Ureter (tissue), 1 donor: Measurements from ENCODE around the gene GSG1L. TPM values are rescaled to one million over a fixed set of nuclear protein-coding genes. Genes with fewer than 3 reads are reported as not detected.

Experiments used
- DNase-seq: peaks from one replicate; pipeline ENCODE4 v3.0.0-alpha.2; 2020; ENCODE audit warnings: low spot score
- total RNA-seq: library from RNA; stranded (reverse); gene quantifications from one replicate; pipeline ENCODE4 v1.2.4, GENCODE V29; 2023
- donor health status: DM: yes; HTN: yes; CAD: no.

Gene GSG1L
- total RNA-seq, 1 donor from 2014 or later: 0.21 TPM

DNA sequence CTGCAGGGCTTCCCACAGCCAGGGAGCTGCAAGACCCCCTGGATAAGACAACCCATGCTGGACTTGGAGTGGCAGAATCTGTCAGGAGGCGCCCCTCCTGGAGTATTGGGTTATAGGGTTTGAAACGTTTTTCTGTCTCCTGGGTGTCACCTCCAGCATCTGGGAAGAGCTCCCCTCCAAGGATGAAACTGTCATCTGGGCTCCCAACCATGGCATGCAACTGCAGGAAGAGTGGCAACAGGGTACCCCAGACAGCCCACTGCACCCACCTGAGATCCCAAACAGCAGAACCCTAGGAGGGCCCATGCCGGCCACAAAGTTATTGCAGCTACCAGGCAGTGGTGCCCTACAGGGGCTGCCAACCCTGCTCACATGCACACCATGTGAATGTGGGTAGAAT, 636 bp upstream of the GSG1L start:
- DNase-seq: no peak

DNA sequence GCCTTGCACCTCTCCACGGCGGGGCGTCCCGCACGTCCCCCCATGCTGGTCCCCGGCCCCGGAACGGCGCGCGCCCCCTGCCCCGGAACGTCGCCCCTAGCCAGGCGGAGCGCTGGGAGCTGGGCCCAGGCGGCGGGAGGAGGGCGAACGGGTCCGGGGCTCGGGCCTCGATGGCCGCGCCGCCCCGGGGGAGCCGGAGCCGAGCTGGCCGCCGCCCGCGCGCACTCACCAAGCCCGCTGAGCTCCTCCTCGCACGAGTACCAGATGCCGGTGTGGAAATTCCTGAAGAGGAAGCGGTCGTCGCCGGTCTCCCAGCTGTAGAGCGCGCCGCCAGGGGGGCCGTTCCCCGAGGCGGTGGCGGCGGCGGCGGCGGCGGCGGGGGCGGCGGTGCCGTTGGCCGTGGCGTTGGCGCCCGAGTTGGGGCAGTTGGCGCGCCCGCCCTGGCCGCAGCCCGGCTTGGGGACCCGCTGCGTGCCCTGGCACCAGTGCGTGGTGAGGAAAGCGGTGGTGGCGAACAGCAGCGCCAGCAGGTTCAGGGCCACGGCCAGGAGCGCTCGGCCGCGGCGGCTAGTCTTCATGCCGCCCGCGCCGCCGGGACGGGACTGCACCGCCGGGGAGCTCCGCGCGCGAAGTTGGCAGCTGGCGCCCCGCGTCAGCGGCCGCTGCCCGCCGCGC, 530 bp downstream of the GSG1L start:
- DNase-seq: no peak

- no peak for DNase-seq
Measured at GRCh38 chr16:28062261-28062846, 1.2 kb downstream of the GSG1L start.

DNA sequence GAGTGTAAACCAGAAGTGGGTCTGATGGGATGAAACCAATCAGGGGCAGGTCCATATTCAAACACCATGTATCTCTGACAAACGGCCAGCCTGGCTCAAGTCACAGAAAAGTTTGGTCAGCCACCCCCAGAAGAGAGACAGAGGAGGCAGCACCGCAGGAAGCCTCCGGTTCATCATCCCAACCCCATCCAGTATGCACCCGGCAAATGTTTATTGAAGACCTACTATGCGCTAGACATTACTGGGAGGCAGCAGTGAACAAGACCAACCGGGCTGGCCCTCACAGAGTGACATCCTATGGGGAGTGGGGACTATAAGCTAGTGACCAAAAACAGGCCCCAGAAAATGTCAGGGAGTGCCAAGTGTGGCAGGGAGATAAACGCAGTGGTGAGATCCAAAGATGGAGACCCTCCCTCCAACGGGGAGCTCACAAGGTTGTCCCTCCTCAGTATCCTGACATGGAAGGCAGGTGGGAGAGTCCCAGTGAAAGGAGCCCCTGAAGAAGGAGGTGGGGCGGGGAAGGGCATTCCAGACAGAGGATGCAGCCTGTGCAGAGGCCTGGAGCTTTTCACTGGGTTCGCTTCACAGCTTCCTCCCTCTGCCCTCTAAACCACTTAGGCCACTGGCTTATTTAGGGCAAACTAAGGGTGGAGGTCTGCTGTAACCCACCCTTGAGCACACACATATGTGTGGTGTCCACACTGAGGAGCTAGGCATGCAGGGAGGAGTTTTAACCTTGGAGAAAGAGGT, 2.0 kb downstream of the GSG1L start:
- no peak for DNase-seq

GRCh38 chr16:28059841-28060575, 3.5 kb downstream of the GSG1L start:
- no peak for DNase-seq

DNA sequence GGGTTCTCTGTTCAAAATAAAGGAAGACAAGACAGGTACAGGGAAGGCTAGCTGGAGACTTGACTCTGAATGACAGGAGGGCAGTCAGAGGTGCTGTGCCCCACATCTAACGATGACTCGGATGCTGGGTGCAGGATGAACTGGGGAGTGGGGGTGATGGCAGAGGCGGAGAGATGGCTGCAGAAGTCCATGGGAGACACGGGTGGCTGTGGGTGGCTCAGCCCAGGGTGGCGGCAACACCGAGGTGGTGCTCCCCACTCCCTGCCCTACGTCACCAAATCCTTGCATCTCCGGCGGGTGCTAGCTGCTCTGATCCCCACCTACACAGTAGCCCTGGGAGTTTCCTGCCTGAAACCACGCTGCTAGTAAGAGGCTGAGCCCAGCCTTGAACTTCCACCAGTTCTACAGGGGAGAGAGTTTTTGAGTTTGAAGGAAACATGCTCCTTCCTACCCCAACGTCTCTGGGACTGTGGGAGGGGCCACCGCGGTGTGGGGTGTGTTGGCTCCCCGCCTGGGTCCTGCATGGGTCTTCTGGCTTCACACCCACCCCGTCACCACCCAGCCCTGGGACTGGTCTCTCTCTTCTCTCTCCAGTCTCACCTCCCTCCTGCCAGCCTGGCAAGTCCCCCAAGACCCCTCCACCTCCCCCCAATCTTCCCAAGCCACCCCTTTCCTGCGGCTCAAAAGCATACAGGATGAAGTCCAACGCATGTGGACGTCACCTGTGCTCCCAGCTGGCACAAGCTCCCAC, 4.5 kb downstream of the GSG1L start:
- DNase-seq: no peak

- no peak for DNase-seq
Measured at GRCh38 chr16:28057949-28058348, 5.6 kb downstream of the GSG1L start.

DNA sequence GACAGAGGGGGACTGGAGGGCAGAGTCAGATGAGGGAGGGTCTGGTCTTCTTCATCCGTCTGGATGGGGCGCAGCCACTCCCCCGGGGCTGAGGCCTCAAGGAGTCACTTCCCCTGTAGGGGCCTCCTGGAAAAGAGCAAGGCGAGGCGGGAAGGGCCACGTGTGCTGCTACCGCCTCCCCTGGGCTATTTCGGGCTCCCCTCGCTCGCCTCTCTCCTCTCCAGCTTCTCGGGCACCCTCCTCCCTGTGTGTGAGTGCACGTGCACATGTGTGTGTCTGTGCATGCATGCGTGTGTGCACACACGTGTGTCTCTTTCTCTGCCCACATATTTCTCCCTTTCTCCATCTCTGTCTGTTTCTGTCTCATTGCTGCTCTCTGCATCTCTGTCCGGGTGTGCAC, 10.1 kb downstream of the GSG1L start:
- DNase-seq: no peak

- DNase-seq: no peak
Measured at GRCh38 chr16:28052274-28053128, 11.0 kb downstream of the GSG1L start.

- DNase-seq: no peak
Measured at GRCh38 chr16:28051486-28051885, 12.0 kb downstream of the GSG1L start.

DNA sequence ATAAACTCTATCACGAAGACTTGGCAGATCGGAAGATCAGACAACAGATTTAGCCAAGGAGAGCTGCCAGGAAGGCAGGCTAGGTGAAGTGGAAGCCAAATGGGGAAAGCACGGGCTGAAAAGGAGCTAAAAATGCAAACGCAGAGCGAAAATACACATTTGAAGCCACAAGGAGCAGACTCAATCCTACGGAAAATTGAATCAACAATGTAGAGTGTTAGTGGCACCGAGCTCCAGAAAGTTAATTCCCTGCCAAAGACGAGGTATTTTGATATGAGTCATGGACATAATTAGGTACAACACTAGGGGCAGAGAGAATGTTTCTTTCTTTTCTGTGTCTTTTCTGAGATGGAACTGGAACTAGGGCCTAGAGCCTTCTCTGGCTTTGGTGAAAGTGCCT, 20.7 kb downstream of the GSG1L start:
- DNase-seq: no peak

DNA sequence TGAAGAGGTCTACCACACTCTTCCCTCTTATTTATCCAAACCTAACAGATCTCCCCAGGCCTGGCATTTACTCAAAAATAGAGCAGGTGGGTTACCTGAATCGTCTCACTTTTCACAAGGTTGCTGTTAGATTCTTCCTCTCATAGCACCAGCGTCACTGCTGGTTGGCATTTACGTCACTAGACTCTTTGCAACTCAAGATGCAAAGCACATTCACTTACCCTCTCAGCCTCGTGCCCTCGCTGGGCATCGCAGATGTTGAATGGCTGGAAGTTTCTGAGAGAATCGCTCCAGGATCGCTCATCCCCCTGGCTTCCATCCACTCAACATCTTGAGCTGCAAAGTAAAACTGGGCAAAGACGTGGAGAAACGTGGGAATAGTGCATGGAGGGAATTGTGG, 21.9 kb downstream of the GSG1L start:
- no peak for DNase-seq

- no peak for DNase-seq
Measured at GRCh38 chr16:28040039-28040438, 23.5 kb downstream of the GSG1L start.

DNA sequence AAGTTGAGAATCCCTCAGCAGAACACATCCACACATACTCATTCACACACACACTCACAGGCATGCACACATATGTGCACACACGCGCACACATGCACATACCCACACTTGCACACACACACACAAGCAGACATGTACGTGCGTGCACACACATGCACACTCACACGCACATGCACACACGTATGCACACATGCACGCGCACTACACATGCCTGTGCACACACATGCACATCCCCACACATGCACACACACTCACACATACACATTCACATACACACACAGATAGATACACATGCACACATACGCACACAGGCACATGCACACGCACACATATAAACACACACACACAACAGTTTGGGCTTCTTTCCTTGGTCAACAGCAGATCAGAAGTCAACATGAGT, 24.0 kb downstream of the GSG1L start:
- DNase-seq: no peak

DNA sequence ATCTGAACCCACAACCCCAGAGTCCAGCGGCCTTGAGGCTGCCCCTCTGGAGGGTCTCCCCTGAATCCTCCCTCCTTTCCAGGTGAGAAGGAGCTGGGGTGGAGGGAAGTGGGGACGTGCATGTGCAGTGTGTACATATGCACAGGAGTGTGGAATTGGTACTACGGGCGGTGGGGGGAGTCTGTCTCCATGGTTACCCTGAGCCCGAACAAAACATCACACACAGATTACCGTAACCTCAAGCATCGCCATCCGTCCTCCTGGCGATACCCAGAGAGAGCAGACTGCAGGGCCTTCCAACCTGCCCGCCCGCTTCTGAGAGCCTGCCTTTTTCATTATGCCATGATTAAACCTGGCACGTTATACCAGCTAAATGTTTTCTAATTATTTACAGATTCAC, 25.1 kb downstream of the GSG1L start:
- no peak for DNase-seq

- DNase-seq: no peak
Measured at GRCh38 chr16:28035866-28036393, 27.6 kb downstream of the GSG1L start.

GRCh38 chr16:28033870-28034269, 29.6 kb downstream of the GSG1L start:
- no peak for DNase-seq

- DNase-seq: no peak
Measured at GRCh38 chr16:28029387-28030002, 34.0 kb downstream of the GSG1L start.

DNA sequence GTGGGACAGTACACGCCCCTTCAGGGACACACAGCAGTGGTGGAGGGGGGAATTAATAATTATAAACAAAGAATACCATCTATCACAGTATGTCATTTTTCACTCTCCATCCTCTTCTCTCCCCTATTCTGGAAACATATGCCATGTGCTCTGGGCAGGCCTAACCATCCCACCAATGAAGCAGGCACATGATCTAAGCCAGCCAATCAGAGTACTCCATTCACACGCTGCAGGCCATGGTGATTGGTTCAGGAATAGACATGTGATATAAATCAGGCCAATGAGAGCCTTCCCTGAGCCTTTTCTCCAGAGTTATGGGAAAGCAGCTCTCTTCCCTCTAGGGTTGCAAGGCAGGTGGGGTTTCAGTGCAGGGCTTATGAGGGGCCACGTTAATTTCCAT, 36.5 kb downstream of the GSG1L start:
- no peak for DNase-seq

GRCh38 chr16:28025631-28026030, 37.9 kb downstream of the GSG1L start:
- DNase-seq: no peak
